Stimulated activated CD8-positive, alpha-beta memory T cell treated with anti-CD3 and anti-CD28 coated beads, Interleukin-2, amount 100 ng/mL, for 48 hours (primary cell): Measurements from ENCODE around the gene KIF16B.
"Not testable (repeated sequence)": the region's sequence is repeated elsewhere in the genome, so short reads cannot be mapped to it uniquely, and the experiment has no call there.

ENCODE experiments used
- DNase-seq, 2 donors: peaks; one replicate each; pipeline ENCODE4 v3.0.0-alpha.2; 2020; ENCODE audit warnings: low read depth in 2 of 2

The KIF16B gene

DNA sequence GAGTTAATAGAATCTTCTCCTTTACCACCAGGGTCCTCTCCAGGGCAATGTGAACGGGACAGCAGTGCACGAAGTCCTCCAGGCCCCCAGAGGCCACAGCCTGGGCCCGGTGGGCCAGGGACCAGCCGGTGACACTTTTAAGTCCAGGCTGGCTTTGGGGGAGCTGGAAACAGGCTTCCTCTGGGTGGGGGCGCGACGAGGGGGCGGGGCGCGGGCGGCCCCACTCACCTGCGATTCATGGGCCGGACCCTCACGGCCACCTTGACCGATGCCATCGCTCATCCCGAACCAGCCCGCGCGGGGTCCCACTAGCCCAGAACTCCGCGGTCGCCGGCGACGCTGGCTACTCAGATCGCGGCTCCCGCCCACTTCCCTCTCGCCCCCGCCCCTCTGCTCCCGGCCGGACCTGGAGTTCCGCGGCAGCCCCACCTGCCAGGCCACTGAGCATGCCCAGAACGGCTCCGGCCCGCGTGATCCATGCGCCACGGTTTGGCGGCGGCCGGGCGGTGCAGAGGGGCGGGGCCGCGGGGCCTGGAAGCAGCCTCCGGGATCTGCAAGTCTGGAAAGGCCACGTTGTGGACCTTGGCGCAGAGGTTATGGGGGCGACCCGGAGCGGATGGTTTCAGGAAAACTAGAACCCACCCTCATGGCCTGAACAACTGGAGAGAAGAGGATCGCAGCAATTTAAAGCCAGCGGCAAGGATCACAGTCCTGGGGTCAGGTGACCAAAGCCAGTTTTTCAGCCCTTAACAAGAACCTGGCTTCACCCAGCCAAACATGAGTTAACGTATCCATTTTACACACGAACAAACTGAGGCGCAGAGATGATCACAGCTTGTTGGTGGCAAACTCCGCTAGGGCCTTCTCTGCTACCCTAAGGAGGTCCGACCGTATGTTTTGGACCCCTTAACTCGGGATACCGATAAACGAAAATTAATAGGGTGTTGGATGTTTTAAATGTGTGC lies at the start of gene KIF16B:
Gene KIF16B (minus strand): TSS at position 448 of the 965 bp plus-strand sequence. CDS start 173 bp downstream, at position 275.
- DNase-seq, result peak; percentile 81 to 83

DNA sequence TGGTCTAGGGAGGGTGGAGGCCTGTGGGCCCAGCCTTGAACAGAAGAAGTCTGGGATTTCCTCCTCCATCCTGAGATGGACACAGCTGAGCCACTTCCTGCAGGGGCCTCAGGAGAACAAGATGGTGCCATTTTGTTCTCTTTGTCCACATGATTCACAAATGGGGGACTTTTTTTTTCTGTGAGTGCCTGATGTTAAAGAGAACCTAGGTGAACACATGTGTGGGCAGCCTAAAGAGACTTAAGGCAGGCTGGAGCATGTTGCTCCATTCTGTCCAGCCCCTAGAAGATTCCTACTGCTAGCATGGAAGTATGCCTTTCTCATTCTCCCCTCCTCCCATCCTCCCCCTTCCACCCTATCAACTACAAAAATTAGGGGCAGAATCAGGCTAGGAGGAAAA lies 49.3 kb upstream of the KIF16B start:
- no peak for DNase-seq

DNA sequence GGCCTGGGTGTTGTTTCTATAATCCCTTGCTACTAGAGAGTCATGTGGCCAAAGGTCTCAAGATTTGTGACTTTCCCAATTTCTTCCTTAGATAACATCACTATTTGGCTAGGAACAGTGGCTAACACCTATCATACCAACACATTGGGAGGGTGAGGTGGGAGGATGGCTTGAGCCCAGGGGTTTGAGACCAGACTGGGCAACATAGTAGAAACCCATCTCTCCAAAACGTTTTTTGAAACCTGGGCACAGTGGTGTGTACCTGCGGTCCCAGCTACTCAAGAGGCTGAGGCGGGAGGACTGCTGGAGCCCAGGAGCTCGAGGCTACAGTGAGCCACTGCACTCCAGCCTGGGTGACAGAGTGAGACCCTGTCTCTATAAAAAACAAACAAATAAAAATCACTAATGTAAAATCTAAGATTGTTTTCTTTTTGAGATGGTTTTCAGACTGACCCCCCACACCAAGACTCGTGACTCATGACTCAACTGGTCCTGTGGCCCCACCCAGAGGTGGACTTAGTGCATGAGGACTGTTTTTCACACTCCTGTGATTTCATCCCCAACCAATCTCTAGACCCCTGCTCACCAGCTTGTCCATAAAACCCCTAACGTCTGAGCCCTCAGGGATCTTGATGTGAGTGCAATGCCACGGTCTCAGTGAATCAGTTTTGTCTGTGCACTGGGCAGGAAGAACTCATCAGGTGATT lies 48.3 kb upstream of the KIF16B start:
- DNase-seq, result no peak

- DNase-seq, result no peak
Measured at GRCh38 chr20:16620961-16621360, 47.7 kb upstream of the KIF16B start.

- DNase-seq, result no peak
Measured at GRCh38 chr20:16619953-16620352, 46.7 kb upstream of the KIF16B start.

- no peak for DNase-seq
Measured at GRCh38 chr20:16617056-16617455, 43.8 kb upstream of the KIF16B start.

- no peak for DNase-seq
Measured at GRCh38 chr20:16616317-16616716, 43.1 kb upstream of the KIF16B start.

DNA sequence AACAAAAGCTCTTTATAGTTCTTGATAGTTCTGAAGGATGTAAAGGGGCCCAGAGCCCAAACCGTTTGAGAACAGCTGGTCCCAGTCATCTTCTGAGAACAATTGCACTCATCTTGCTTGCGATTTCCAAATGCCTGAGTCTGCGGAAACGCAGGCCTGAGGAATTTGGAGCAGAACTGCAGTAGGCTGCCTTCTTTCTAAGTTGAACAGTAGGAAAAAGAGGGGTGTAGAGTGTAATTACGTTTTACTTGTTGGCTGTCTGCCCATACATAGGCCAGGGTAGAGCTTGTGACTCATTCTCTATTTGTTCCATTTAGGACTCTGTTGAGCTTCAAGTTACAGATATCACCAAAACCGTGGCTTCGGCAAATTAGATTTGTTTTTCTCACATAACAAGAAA lies 42.0 kb upstream of the KIF16B start:
- DNase-seq, result no peak

DNA sequence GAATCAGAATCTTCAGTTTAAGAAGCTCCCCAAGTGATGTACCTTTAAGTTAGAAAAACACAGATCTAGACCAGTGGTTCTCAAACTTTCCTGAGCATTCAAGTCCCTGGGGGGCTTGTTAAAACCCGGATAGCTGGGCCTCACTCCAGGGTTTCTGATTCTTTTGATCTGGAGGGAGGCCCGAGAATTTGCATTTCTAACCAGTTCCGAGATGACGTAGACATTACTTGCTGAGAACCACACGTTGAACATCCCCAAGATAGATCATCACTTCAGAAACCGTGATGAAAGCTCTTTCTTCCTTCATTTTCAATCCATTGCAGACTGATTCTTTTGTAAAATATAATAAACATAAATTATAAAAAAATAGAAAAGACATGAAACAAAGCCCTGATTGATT lies 40.7 kb upstream of the KIF16B start:
- DNase-seq, result no peak

DNA sequence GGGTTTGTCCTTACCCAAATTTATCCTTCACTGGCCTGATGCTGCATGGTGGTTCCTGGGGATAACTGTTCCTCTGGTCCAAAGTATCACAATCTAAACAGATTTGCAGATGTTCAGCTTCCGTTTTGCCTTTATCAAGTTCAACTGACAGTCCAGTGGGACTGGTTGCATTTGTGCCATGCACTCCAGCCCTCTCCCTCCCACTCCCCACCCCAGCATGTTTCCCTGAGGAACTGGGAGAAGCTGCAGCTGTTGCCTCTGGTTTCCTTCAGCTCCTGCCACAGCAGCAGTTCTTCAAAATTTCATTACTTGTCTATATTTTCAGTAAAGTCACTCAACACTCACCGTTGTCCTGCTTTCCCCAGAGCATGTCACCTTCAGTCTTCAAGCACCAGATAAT lies 39.5 kb upstream of the KIF16B start:
- no peak for DNase-seq

DNA sequence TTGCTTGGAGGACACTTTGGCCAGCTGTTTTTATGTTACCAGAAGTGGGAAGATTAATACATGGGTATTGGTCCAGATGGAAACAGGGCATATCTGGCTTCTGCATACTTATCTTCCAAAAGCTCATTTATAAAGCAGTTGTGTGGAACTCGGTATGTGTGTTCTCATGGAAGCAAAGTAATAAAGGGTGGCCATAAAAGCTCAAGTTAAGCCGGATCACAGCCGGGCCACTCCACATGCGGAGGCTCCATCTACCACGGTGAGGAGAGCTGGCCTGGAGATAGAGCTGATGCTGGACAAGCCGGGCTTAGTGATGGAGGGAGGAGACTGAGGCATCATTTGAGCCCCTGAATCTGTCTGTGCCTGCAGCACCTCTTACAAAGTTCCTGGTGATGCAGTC lies 38.6 kb upstream of the KIF16B start:
- no peak for DNase-seq

DNA sequence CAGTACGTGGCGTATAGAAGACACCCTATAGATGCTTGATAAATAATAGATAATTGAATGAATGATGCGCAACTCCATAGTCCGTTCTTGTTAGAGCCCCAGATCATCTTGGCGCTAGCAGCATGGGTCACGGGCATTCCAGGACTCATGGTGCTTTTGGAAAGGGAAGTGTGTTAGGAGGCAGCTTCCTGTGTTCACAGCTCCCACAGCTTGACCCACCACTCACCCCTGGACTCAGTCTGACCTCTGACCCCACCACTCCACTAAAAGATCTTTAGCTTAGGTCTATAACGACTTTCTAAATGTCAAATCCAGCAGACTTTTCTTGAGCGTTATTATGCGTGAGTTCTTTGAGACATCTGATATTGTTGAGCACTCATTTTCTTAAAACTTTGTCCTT lies 35.8 kb upstream of the KIF16B start:
- no peak for DNase-seq

DNA sequence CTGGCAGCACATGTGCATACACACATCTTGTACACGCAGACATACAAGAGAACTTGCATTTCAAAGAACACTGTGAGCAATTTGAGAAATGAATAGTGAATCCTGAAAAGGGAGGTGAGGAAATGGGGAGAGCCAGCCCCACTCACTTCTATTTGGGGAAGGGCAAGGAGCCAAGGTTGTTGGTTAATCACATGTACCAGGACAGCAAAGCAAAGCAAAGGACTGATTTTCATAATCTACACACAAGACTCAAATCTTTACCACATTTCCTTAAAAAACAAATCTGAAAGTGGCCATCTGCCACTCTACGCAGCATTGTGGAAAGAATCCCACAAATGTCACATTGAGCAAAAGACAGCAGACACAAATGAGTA lies 35.0 kb upstream of the KIF16B start:
- no peak for DNase-seq

- no peak for DNase-seq
Measured at GRCh38 chr20:16607364-16608276, 34.4 kb upstream of the KIF16B start.

GRCh38 chr20:16606468-16607070 lies 33.3 kb upstream of the KIF16B start:
- no peak for DNase-seq

DNA sequence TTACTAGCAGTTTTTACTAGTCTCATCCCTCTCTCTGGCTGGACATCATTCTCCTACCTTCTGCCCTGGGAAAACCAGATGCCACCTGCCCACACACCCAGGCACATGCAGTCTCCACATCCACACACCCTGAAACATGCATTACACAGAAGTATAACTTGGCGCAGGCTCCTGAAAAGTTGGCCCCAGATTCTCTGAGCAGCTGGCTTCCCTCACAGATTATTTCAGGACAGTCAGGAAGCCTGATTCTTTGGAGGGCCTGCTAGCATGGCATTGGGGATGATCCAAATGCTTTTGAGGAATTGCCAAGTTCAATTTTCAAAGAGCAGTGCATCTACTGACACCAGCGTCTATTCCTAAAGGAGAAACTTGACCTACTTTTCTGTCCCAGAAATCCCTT lies 27.8 kb upstream of the KIF16B start:
- DNase-seq, result no peak

DNA sequence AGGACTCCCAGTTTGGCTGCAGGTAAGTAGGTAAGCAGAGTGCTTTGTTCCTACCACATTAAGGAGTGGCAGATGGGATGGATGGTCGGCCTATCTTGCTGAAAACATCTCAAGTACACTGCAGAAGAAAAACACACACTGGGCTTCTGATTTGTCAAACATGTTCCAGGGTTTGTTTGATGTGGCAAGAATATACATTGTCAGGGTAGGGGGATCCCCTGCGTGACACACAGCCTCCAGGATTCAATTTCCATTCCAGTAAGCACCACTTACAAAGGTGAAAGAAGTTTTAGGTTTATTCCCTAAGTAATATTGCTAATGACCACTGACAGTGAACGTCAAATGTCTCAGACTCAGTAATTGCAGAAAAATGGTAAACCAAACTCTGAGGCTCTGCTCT lies 26.0 kb upstream of the KIF16B start:
- DNase-seq, result no peak

DNA sequence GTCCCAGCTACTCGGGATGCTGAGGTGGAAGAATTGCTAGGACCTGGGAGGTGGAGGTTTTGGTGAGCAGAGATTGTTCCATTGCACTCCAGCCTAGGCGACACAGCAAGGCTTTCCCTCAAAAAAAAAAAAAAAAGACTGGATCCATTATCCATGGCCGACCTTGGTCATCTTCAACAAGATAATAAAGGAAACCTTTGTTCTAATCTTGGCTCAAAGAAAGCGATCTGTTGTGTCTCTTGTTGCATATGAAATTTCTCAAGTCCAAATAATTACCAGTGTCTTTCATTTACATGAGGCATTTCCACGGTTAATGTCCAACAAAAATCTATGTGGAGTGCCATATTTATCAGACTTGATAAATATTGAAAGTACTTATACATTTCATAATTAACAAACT lies 23.7 kb upstream of the KIF16B start:
- DNase-seq, result no peak

- DNase-seq, result not testable (repeated sequence)
Measured at GRCh38 chr20:16596404-16596803, 23.2 kb upstream of the KIF16B start.

GRCh38 chr20:16595376-16595775 lies 22.1 kb upstream of the KIF16B start:
- no peak for DNase-seq

DNA sequence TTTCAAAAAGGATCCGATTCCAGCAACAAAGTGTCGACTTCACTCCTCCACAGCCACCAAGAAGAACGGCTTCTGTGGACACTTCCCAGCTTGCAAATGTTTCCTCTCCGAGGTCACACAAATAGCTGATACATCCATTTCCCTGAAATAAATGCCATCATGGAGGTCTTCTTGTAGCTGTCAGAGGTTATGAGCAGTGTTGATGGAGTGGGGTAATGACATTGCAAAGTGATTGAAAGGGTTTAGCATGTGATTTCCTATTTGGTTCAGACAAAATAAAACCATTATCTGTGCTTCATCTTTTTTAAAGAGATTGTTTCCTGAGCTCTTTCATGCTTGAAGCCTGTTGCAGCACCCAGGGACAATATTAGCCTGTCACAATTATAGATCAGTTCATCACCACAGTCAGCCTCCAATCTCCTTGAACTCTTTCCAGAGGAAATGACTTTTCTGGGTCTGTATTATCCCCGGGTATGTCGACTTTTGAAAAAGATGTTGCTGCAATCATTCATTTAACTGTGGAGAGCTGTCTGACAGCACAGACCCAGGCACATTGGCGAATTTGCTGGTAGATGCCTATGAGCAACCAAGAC lies 16.9 kb upstream of the KIF16B start:
- DNase-seq, result no peak
